ENCODE data around the gene GLT1D1. TPM values are rescaled to one million over a fixed set of nuclear protein-coding genes. Genes with fewer than 3 reads are reported as not detected.

GLT1D1 gene
- total RNA-seq, 1 donor from 2014 or later = 6.5 TPM

- Mint-ChIP-seq H3K36me3 (ENCODE audit: insufficient read depth) (no peaks in the 10 kb centered on the region), H3K4me1 (ENCODE audit: low read depth) (peaks cover 17% of the 10 kb centered on the region), H3K27me3 (peaks cover 23% of the 10 kb centered on the region), H3K9me3 (ENCODE audit: low read depth) (no peaks in the 10 kb centered on the region), H3K27ac (no peak overlapping the region), H3K4me3 (ENCODE audit: low read depth) (no peak overlapping the region)
- no peak for DNase-seq (ENCODE audit: low spot score, unreplicated experiment)
- no peak for TF ChIP-seq CTCF (IDR thresholded peaks at IDR 0.05; ENCODE audit: unreplicated experiment)
These were observed 57.4 kb downstream of the GLT1D1 start for GRCh38 chr12:128910629-128911028.

- Mint-ChIP-seq H3K9me3 (ENCODE audit: low read depth) (no peaks in the 10 kb centered on the region), H3K27ac (no peak overlapping the region), H3K27me3 (peaks cover 23% of the 10 kb centered on the region), H3K36me3 (ENCODE audit: insufficient read depth) (no peaks in the 10 kb centered on the region), H3K4me1 (ENCODE audit: low read depth) (peaks cover 7% of the 10 kb centered on the region), H3K4me3 (ENCODE audit: low read depth) (no peak overlapping the region)
- TF ChIP-seq CTCF (IDR thresholded peaks at IDR 0.05; ENCODE audit: unreplicated experiment) = no peak
- no peak for DNase-seq (ENCODE audit: low spot score, unreplicated experiment)
These were observed 58.6 kb downstream of the GLT1D1 start for GRCh38 chr12:128911861-128912260.

- no peak for TF ChIP-seq CTCF (IDR thresholded peaks at IDR 0.05; ENCODE audit: unreplicated experiment)
- Mint-ChIP-seq H3K4me3 (ENCODE audit: low read depth) (no peak overlapping the region), H3K27me3 (peaks cover 15% of the 10 kb centered on the region), H3K27ac (no peak overlapping the region), H3K4me1 (ENCODE audit: low read depth) (peaks cover 4% of the 10 kb centered on the region), H3K9me3 (ENCODE audit: low read depth) (no peaks in the 10 kb centered on the region), H3K36me3 (ENCODE audit: insufficient read depth) (no peaks in the 10 kb centered on the region)
- DNase-seq (ENCODE audit: low spot score, unreplicated experiment) = no peak
These were observed 61.8 kb downstream of the GLT1D1 start for GRCh38 chr12:128914908-128915563.

- Mint-ChIP-seq H3K36me3 (ENCODE audit: insufficient read depth) (no peaks in the 10 kb centered on the region), H3K27me3 (peaks cover 9% of the 10 kb centered on the region), H3K4me1 (ENCODE audit: low read depth) (peaks cover 3% of the 10 kb centered on the region), H3K4me3 (ENCODE audit: low read depth) (no peak overlapping the region), H3K9me3 (ENCODE audit: low read depth) (no peaks in the 10 kb centered on the region), H3K27ac (no peak overlapping the region)
- DNase-seq (ENCODE audit: low spot score, unreplicated experiment) = no peak
- TF ChIP-seq CTCF (IDR thresholded peaks at IDR 0.05; ENCODE audit: unreplicated experiment) = no peak
These were observed 63.1 kb downstream of the GLT1D1 start for GRCh38 chr12:128916425-128916824.

GRCh38 chr12:128918481-128919260 is 65.4 kb downstream of the GLT1D1 start:
- Mint-ChIP-seq H3K4me1 (ENCODE audit: low read depth) (peaks cover 3% of the 10 kb centered on the region), H3K36me3 (ENCODE audit: insufficient read depth) (no peaks in the 10 kb centered on the region), H3K4me3 (ENCODE audit: low read depth) (no peak overlapping the region), H3K27me3 (peaks cover 2% of the 10 kb centered on the region), H3K9me3 (ENCODE audit: low read depth) (no peaks in the 10 kb centered on the region), H3K27ac (no peak overlapping the region)
- no peak for TF ChIP-seq CTCF (IDR thresholded peaks at IDR 0.05; ENCODE audit: unreplicated experiment)
- DNase-seq (ENCODE audit: low spot score, unreplicated experiment) = no peak

Data from progenitor cell of endocrine pancreas (in vitro differentiated cells).